ENCODE results near the gene CACNA1E.

CACNA1E gene

DNA sequence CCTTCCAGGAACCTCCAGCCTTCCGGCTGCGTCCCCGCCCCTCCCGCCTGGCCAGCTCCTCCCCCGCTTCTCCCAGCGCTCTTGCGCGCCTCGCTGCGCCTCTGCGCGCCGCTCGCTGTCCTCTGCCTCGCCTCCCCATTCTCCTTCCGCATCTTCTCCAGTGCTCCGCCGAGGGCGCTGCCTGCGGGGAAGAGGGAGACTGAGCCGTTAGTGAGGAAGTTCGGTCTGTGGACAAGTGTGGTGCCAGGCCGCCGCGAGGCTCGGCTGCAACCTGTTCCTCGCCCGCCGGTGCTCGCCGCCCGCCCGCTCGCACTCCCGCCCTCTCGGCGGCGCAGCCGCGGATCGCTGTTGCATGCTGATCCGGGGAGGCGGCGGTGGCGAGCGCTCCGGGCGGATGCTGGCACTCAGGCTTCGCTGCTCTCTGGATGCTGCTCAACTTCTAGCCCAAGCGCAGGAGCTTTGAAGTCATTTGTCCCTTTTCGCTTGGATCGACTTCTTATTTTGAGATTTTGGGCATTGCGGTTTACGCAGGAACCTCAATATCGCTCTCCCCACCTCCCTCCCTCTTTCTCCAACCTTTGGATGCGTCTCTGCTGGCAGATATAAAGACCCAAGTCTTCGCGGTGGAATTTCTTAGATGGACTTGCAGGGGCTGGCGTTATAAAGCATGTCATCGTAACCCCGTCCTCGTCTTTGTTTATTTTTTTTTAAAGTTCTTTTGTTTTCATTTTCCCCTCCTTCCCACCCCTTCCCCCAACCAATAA is 614 bp upstream of the CACNA1E start:
- no peak overlapping the region for H3K4me3 ChIP-seq (ENCODE audit: low read length)
- DNase-seq (ENCODE audit: low read depth), result no peak
- TF ChIP-seq, protein P1, sequence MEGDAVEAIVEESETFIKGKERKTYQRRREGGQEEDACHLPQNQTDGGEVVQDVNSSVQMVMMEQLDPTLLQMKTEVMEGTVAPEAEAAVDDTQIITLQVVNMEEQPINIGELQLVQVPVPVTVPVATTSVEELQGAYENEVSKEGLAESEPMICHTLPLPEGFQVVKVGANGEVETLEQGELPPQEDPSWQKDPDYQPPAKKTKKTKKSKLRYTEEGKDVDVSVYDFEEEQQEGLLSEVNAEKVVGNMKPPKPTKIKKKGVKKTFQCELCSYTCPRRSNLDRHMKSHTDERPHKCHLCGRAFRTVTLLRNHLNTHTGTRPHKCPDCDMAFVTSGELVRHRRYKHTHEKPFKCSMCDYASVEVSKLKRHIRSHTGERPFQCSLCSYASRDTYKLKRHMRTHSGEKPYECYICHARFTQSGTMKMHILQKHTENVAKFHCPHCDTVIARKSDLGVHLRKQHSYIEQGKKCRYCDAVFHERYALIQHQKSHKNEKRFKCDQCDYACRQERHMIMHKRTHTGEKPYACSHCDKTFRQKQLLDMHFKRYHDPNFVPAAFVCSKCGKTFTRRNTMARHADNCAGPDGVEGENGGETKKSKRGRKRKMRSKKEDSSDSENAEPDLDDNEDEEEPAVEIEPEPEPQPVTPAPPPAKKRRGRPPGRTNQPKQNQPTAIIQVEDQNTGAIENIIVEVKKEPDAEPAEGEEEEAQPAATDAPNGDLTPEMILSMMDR (conservative IDR thresholded peaks at IDR 0.05; ENCODE audit: low read depth, low read length), result no peak

DNA sequence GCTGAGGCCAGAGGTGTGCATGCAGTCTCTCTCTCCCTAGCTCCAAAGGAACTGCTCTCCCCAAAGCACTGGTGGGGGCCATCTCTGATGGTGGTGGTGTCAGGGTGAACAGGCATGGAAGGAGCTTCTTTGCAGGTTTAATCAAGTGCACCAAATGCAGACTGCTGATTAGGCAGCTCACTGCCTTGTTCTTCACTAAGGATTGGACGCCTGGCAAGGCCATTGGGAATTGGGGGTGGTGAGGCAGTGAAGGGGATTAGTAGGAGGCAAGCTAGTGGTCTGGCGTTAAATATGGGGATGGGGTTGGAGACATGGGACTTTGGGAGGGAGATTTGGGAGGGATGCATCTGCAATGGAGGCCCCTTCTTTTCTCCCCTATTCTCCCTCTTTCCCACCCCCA is 1.5 kb downstream of the CACNA1E start:
- DNase-seq (ENCODE audit: low read depth), result no peak
- TF ChIP-seq, protein P1 (conservative IDR thresholded peaks at IDR 0.05; ENCODE audit: low read depth, low read length), result no peak
- no peak overlapping the region for H3K4me3 ChIP-seq (ENCODE audit: low read length)

DNA sequence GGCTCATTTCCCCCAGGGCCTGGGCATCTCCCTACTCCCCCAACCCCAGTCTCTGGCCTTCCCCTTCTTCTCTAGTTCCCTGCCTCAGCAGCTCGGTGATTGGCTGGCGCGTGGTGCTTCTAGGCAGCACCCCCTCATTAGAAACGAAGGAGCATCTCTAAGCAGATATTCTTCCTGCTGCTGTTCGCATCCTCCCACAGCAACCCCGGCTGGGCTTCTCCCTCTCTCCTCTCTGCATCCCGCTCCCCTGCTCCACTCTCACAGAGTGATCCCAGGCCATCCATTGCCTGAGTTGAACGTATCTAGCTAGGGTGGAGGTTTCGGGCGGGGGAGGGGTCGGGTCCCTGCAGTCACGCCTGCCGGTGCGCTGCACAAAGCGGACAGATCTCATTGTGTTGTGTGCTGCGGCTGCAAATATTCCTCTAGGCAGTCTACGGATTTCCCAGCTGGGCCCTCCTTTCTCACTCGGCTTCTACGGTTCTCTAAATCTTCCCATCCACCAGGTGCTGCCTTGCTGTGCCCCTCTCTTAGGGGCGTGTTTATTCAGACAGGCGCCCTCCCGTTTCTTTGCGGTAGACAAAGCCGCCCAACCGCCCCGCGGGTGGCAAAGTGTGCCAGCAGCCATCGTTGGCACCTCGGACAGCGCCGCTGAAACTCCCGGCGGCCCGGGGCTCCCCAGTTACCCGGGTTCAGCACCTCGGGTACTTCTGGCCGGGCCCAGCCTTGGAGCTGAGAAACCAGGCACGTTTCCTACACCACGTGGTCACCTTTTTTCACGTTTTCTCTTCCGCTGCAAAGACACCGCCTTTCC is 2.2 kb downstream of the CACNA1E start:
- DNase-seq (ENCODE audit: low read depth), result no peak
- H3K4me3 ChIP-seq (ENCODE audit: low read length), result no peak overlapping the region
- TF ChIP-seq, protein P1 (conservative IDR thresholded peaks at IDR 0.05; ENCODE audit: low read depth, low read length), result peak; percentile 3

DNA sequence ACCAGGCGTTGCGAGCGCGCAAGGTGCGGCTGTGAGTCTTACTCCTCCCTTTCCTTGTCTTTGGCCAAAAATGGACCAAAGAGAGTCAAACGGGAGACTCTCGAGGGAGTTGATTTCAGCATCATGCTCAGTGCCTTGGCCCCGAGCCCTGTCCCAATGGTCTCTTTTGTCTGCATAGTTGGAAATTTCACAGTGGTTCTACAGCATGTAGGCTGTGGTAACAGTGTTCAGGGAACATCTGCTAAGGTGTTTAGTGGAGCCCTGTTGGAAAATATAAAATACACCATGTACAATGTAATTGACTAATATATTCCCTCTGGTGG is 2.7 kb downstream of the CACNA1E start:
- H3K4me3 ChIP-seq (ENCODE audit: low read length), result no peak overlapping the region
- TF ChIP-seq, protein P1 (conservative IDR thresholded peaks at IDR 0.05; ENCODE audit: low read depth, low read length), result no peak
- DNase-seq (ENCODE audit: low read depth), result no peak

GRCh38 chr1:181488866-181489265 is 5.5 kb downstream of the CACNA1E start:
- DNase-seq (ENCODE audit: low read depth), result no peak
- TF ChIP-seq, protein P1 (conservative IDR thresholded peaks at IDR 0.05; ENCODE audit: low read depth, low read length), result no peak
- H3K4me3 ChIP-seq (ENCODE audit: low read length), result no peak overlapping the region

GRCh38 chr1:181490276-181490675 is 7.0 kb downstream of the CACNA1E start:
- H3K4me3 ChIP-seq (ENCODE audit: low read length), result no peak overlapping the region
- TF ChIP-seq, protein P1 (conservative IDR thresholded peaks at IDR 0.05; ENCODE audit: low read depth, low read length), result no peak
- DNase-seq (ENCODE audit: low read depth), result no peak

Measured in retinal pigment epithelial cell (primary cell).